ENCODE data around the gene TOP3B. TPM values are rescaled to one million over a fixed set of nuclear protein-coding genes. Genes with fewer than 3 reads are reported as not detected.

The TOP3B gene
- total and polyA plus RNA-seq, 9 of the 15 experiments (the other 6 are each of a cell fraction or from before 2014, with no cell fraction given), result 3.0 to 188 (median 112) TPM

- no peak for TF ChIP-seq REST (IDR thresholded peaks at IDR 0.05; ENCODE audit: borderline replicate concordance)
- TF ChIP-seq REST (CRISPR knock-in tag; IDR thresholded peaks at IDR 0.05; ENCODE audit: low read depth), result 0 out of 2 replicates have a peak, but pooled peaks have one; percentile 41
- no peak for TF ChIP-seq THRAP3 (IDR thresholded peaks at IDR 0.05; ENCODE audit: borderline replicate concordance)
- no peak for TF ChIP-seq ZNF609 (CRISPR knock-in tag; IDR thresholded peaks at IDR 0.05; ENCODE audit: borderline replicate concordance)
- no peak for TF ChIP-seq NFRKB (IDR thresholded peaks at IDR 0.05; ENCODE audit: low read depth)
- 0 out of 2 replicates have a peak, but pooled peaks have one; percentile 29 for TF ChIP-seq POLR2AphosphoS5 (IDR thresholded peaks at IDR 0.05; ENCODE audit: control insufficient read depth, insufficient read depth, low read depth, low read length)
- TF ChIP-seq PCBP2 (IDR thresholded peaks at IDR 0.05; ENCODE audit: low read depth, low read length, poor library complexity, severe bottlenecking), result no peak
- TF ChIP-seq ZNF778 (CRISPR knock-in tag; IDR thresholded peaks at IDR 0.05), result no peak
- TF ChIP-seq C11orf30 (IDR thresholded peaks at IDR 0.05; ENCODE audit: low read depth), result no peak
- no peak for TF ChIP-seq ZNF239 (CRISPR knock-in tag; IDR thresholded peaks at IDR 0.05)
- no peak for TF ChIP-seq NFATC3 (IDR thresholded peaks at IDR 0.05)
- no peak for TF ChIP-seq GATAD2A (IDR thresholded peaks at IDR 0.05)
- TF ChIP-seq ZNF695 (CRISPR knock-in tag; IDR thresholded peaks at IDR 0.05), result no peak
- no peak for TF ChIP-seq SRSF9 (IDR thresholded peaks at IDR 0.05; ENCODE audit: borderline replicate concordance, low read depth, low read length)
- no peak for TF ChIP-seq NFXL1 (CRISPR knock-in tag; IDR thresholded peaks at IDR 0.05)
- peak; percentile 31 for TF ChIP-seq HNRNPLL (IDR thresholded peaks at IDR 0.05; ENCODE audit: low read depth, low read length, poor library complexity, severe bottlenecking)
Observed at GRCh38 chr22:21970037-21970799, 12.4 kb downstream of the TOP3B start (continued).
